GM21423 (cell line): ENCODE measurements around the gene TRPV2.

ENCODE experiments used
- ATAC-seq: cut with Tn5 transposase; IDR thresholded peaks from one replicate; pipeline ENCODE4 v1.9.1; 2021; ENCODE audit warnings: mild to moderate bottlenecking, moderate library complexity; ENCODE audit not compliant: unreplicated experiment

Gene TRPV2

DNA sequence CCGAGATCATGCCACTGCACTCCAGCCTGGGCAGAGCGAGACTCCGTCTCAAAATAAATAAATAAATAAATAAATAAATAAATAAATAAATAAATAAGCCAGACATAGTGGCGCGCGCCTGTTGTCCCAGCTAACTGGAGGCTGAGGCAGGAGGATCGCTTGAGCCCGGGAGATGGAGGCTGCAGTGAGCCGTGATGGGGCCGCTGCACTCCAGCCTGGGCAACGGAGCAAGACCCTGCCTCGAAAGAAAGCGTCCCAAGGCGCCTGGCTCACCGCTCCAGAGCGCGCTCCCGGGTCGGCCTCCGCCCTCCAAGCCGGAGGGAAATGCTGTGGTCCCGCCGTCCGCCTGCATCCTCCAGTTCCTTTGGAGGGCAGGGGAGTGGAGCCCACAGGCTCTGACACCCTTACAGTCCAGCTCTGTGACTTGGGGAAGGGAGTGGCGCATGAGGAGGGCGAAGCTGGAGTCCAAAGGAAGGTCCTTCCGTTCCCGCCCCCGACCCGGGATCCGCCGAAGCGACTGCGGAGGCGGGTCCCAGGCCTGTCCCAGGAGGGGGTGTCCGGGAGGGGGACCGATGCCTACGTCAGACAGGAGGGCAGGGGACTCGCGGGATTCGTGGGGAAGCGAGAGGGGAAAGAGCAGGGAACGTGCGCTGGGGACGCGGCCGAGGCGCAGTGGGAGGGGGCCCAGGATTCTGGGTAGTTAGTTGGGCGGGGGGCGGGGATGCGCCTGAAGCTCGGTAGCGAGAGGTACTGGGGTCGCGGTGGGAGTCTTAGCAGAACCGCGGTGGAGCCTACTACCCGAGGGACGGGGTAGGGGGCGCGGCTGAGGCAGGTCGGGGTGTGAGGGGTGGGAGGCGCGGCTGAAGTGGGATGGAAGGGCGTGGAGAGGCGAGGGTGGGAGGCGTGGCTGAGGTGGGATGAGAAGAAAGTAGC, 8.4 kb upstream of the TRPV2 start:
- ATAC-seq, result no peak

DNA sequence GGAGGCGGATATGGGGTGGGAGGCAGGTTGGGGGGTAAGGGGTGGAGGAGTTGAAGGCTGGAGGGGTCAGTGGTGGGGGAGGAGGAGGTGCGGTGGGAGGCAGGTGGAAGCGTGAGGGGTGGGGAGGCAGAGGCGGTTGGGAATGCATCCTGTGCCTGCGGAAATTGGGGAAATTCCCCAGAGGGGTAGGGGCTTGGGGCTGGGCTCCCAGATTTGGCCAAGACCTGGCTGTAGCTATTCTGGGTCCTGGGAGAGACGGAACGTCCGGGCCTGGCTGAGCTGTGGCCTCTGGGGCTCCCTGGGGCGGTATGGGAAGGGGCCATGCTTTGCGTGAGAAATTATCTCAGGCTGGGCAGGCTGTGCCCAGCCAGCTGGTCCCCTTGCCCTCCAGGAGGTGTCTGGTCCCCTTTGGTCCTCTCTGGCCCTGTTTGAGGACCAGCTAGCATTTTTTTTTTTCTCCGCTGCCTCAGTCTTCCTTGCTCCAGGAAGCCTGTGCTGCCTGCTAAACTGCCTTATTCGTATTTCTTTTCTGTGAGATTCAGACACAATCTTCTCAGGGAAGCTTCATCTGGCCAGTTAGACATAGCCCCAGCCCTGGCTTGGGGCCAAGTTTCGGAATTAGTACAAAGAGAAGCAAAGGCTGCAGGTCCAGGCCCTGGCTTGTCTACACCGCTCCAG, 7.3 kb upstream of the TRPV2 start:
- peak; percentile 86 for ATAC-seq

DNA sequence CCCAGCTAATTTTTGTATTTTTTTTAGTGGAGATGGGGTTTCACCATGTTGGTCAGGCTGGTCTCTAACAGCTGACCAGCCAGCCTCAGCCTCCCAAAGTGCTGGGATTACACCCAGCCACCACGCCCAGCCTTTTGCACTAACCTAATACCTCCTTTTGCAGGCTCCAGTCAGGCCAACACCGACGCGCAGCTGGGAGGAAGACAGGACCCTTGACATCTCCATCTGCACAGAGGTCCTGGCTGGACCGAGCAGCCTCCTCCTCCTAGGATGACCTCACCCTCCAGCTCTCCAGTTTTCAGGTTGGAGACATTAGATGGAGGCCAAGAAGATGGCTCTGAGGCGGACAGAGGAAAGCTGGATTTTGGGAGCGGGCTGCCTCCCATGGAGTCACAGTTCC, 2.0 kb downstream of the TRPV2 start:
- no peak for ATAC-seq

DNA sequence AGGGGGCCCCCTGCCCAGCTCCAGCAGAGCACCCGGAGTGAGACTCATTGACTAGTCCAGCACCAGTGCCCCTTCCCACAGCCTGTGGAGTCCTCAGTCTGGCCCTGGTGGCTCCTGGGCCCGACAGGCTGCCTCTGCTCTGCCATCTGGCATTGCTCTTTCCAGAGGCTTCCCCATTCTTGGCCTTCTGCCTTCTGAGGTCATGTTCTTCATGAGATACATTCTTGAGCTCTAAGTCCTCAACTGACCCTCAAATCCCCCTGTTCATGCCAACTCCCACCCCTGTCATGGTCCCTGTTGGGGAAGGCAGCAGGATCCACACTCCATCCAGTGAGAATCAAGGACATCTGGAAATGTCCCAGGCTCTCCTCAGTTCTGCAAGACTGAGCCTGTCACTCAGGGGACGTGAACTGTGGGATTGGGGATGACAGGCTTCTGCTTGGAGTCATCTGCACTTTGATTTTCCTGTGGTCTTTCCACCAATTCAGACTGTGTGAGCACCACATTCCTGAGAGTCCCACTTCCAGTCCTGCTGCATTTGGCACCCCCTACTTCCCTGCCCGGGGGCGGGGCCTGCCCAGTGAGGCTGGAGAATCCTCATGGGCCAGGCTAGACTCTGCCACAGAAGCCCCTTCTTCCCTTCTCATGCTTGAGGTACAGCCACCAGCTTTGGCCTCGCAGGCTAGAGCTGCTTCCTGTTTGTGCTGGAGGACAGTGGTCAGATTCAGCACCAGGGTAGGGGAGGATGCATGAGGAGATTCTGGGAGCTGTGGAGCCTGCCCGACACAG, 2.7 kb downstream of the TRPV2 start:
- no peak for ATAC-seq

DNA sequence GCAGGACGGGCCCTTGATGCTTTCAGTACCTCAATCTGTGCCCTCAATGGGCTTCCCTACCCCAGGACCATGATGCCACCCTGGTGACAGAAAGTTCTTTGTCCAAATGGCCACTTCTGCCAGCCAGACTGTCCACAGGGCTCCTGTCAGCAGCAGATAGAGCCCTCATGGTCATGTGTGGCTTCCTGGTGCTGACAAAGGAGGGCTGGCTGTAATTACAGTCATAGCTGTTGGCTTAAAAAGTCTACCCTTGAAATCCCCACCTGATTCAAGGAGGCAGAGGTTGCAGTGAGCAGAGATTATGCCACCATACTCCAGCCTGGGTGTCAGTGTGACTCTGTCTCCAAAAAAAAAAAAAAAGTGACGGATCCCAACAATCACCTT, 3.3 kb downstream of the TRPV2 start:
- no peak for ATAC-seq

DNA sequence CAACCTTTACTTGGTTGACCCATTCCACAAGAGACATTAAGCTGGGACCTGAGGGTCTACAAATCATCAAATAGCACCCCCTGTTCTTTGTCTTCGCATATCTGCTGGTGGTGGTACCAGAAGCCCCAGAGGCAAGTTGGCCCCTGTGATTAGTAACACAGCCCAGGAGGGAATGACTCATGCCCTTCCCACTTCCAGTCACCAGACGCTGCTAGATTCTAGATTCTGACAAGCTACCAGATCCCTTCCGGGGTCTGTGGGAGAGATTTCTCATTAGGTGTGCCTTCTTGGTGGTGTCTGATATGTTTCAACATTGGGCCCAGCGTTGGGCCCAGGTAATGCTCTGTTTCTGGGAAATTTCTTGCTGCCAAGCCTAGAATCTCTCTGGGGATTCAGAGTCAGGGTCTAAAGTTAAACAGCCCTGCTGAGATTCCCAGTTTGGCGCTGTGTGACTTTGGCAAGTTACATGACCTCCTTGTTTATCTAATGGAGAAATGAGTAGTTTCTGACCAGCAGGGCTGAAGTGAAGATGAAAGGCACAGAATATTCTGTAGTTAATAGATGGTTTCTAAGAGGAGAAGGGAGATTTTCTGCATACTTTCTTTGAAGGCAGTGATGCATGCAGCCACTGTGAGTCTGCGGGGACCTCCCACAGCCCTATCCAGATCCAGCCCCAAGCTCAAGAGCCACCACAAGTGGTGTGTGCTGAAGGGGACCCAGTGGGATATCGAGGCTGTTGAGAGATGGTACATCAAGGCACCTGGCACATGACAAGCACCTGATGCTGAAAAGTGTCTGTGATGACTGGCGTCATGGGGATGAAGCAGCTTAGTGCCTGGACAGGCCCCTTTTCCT, 3.9 kb downstream of the TRPV2 start:
- peak; percentile 41 for ATAC-seq

- no peak for ATAC-seq
Measured at GRCh38 chr17:16419929-16420271, 4.5 kb downstream of the TRPV2 start.

GRCh38 chr17:16422416-16422815, 7.0 kb downstream of the TRPV2 start:
- ATAC-seq, result no peak

GRCh38 chr17:16423226-16423872, 8.0 kb downstream of the TRPV2 start:
- no peak for ATAC-seq

DNA sequence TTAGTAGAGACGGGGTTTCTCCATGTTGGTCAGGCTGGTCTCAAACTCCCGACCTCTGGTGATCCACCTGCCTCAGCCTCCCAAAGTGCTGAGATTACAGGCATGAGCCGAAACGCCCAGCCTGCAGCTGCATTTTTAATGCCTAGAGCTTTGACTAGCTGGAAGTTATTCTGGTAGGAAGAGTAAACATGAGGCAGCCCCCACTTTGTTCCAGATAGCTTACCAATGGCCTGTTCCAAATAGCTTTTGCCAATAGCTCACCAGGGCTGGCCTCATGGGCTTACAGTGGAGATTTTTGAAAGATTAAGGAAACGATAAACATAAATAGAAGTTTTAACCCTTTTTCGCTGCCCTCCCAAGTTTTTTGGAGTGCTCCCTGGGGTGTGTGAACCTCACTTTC, 9.8 kb downstream of the TRPV2 start:
- ATAC-seq, result no peak

DNA sequence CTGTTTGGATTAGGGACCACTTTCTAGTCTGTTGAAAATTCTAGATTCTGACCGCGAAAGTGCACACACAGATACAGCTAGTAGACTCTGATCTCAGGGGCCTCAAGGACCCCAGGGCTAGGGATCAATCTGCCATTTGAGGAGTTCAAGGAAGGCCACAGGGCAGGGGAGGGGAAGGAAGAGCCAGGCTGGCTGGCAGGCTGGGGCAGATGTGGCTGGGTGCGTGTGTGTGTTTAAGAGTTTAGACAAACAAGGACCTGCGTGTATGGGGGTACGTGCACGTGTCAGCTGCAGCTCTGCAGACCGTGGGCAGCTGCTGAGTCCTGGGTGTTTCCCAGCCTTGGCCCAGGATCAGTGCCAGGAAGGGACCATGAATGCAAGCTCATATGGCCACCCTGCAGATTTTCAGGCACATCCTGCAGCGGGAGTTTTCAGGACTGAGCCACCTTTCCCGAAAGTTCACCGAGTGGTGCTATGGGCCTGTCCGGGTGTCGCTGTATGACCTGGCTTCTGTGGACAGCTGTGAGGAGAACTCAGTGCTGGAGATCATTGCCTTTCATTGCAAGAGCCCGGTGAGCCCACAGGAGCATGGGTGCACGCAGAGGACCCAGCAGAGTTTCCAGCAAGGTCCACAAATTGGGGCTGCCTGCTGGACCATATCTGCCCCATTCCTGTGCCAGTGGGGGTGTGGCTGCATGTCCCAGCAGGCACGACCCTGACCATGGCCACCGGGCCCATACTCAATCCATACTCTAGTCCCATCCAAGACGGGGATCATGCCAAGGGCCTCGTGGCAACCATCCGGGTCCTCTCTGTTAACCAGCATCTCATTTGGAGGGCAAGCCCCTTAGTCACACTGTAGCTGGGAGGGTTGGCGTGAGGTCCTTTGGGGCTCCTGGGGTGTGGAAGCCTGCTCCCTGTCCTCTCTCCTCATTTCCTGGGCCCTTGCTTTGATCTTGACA, 10.6 kb downstream of the TRPV2 start:
- ATAC-seq, result no peak

DNA sequence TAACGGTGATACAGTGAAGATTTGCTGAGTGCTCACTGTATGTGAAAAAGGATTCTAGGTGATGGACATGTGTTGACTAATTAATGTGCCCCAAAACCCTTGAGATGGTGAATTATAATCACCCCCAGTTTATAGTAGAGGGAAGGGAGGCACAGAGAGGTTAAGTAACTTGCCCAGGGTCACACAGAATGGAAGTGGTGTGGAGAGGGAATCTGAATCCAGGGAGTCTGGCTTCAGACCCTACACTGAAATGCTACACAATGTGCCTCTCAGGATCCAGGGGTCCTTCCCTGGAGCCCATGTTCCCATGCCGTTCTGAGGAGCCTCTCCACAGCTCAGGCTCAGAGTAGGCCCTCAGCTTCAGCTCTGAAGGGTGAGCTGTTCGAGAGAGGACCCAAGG, 11.6 kb downstream of the TRPV2 start:
- no peak for ATAC-seq

DNA sequence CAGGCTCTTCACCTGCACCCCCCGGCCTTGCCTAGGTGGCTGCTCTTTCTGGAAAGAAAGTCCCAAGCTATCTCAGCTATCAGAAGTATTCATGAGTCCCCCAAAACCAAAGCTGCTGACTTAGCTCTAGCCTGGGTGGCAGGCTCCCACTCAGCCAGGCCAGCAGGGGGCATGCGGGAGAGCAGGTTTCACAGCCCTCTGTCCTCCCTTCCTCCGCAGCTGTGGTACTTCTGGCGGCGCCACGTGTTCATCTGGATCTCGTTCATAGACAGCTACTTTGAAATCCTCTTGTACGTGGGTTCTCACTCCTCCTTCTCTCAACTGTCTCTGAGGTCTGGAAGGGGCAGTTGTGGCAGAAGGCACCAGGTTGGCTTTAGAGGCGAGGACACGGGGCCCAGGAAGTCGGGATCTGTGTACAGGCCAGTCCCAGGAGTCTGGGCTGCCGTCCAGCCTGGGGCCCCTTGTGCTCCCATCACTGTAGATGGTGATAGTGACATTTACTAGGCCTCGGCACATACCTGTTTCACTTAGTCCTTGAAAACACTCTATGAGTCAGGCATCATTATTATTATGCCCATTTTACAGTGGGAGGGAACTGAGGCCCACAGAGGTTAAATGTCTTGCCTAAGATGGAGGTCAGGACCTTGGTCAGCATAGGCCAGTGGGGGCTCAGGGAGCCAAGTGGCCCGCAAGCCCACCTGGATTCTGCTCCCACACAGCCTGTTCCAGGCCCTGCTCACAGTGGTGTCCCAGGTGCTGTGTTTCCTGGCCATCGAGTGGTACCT, 12.9 kb downstream of the TRPV2 start:
- ATAC-seq, result no peak

- no peak for ATAC-seq
Measured at GRCh38 chr17:16429083-16429482, 13.7 kb downstream of the TRPV2 start.

- no peak for ATAC-seq
Measured at GRCh38 chr17:16430650-16431049, 15.3 kb downstream of the TRPV2 start.

DNA sequence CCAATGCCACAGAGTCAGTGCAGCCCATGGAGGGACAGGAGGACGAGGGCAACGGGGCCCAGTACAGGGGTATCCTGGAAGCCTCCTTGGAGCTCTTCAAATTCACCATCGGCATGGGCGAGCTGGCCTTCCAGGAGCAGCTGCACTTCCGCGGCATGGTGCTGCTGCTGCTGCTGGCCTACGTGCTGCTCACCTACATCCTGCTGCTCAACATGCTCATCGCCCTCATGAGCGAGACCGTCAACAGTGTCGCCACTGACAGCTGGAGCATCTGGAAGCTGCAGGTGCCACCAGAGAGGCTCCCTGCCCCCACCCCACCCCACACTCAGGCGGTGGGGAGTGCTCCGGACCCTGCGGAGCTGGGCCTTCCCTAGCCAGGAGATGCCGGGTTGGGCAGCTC, 16.6 kb downstream of the TRPV2 start:
- no peak for ATAC-seq

DNA sequence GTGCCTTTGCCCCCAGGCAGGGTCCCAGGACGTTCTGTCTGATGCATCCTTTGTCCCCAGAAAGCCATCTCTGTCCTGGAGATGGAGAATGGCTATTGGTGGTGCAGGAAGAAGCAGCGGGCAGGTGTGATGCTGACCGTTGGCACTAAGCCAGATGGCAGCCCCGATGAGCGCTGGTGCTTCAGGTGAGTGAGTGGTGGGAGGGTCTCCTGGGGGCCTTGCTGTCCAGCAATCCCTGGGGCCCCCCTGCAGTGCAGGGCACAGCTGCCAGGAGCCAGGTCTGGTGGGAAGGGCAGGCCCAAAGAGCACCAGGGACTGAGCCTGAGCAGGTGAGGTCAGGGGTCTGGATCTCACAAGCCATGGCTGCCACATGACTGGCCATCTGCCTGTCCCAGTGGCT, 18.1 kb downstream of the TRPV2 start:
- ATAC-seq, result no peak

DNA sequence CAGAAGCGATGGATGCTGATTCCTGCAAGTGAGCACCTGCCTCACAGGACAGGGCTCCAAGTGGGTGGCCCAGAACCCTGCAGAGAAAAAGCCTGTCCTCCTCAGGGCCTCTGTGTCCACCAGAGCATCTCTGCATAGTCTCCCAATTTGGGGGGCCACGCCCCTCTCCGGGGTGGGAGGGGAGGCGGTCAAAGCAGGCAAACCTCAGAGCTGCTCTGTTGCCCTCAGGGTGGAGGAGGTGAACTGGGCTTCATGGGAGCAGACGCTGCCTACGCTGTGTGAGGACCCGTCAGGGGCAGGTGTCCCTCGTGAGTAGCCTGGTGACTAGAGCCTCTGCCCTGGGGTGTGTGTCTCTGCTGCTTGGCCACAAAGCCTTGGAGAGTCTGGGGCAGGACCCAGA, 19.3 kb downstream of the TRPV2 start:
- no peak for ATAC-seq
